CD4-positive, alpha-beta T cell treated with Interleukin-15 for 4 hours (primary cell): ENCODE measurements around the gene ABTB2.

Source experiments
- DNase-seq: peaks from one replicate; pipeline ENCODE4 v3.0.0-alpha.2; 2020; ENCODE audit warnings: low spot score

The ABTB2 gene

DNA sequence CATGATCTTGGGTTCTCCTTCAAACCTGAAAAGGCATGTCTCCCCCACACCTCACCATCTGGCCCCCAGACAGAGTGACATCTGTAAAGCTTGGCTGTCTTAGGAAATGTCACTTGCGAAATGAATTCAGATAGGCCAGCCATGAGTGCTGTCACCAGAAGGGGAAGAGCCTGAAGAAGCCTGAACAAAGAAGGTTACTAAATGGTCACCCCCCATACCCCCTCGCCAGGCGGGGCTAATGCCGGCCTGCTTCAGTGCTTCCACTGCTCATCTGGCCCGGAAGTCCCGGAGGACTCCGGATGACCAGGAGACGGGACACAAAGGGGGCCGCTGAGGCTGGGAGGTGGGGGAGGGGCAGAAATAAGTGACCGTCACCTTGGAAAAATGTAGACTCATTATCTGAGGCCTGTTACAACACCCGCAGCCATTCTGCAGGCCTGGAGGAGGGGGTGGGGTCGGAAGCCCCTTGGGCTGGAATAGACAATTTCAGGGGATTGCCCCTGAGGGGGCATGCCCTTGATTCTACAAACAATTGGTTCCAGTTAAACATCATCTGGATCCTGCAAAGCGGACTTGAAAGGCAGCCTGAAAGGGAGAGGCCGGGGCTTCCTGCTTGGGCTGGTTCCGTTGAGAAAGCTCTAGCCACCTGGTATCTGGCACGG lies 209.2 kb downstream of the ABTB2 start:
- DNase-seq: no peak

DNA sequence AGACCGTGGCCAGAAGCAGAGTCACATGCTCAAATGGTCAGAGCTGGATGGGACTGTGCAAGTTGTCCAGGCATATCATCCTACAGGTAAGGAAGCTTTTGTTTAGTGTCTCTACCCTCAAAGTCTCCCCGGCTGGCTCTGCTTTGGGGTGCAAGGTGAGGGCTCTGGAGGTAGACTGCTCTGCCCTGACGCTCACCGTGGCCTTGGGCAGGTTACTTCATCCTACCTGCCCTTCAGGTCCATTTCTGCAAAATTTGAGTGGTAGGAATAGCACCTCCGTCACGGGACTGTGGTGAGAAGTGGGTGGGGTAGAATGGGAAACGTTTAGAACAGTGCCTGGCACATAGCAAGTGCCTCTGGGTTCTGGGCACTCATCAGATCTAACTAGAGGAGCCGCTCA lies 210.2 kb downstream of the ABTB2 start:
- no peak for DNase-seq

- DNase-seq: no peak
Measured at GRCh38 chr11:34146866-34147265, 210.9 kb downstream of the ABTB2 start.

- no peak for DNase-seq
Measured at GRCh38 chr11:34146411-34146810, 211.4 kb downstream of the ABTB2 start.

GRCh38 chr11:34145847-34146381 lies 211.9 kb downstream of the ABTB2 start:
- DNase-seq: no peak

GRCh38 chr11:34145073-34145472 lies 212.7 kb downstream of the ABTB2 start:
- no peak for DNase-seq

DNA sequence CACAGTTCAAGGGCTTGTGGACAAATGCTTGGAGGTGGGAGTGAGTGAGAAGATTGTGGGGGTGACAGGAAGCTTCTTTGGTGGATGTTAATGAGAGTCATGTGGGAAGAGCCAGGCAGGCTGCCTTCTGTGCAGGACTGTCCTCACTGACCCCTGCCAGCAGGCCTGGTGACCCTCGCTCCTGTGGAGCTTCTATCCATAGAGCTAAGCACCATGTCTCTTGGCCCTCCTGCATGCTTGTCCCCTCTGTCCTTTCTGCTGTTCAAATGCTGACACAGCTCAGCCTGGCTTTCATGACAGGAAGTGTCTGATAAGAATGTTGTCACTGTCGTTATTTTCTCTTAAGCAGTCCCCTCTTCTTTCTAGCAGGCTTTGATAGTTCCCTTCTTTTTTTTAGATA lies 214.8 kb downstream of the ABTB2 start:
- DNase-seq: no peak

DNA sequence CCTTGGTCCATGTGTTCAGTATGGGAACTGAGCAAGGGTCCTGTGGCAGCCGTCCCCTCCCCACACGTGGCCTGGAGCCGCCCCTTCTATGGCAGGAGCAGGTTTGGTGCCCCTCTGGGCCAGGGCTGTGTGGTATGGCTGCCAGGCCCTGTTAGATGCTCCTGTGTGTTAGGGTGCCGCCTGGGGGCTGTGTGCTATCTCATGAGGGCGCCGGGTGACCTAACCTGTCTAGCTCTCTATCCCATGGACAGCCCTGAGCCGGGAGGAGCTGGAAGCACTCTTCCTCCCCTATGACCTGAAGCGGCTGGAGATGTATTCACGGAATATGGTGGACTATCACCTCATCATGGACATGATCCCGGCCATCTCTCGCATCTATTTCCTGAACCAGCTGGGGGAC lies 217.7 kb downstream of the ABTB2 start:
- DNase-seq: no peak

GRCh38 chr11:34139346-34139745 lies 218.5 kb downstream of the ABTB2 start:
- DNase-seq: no peak

DNA sequence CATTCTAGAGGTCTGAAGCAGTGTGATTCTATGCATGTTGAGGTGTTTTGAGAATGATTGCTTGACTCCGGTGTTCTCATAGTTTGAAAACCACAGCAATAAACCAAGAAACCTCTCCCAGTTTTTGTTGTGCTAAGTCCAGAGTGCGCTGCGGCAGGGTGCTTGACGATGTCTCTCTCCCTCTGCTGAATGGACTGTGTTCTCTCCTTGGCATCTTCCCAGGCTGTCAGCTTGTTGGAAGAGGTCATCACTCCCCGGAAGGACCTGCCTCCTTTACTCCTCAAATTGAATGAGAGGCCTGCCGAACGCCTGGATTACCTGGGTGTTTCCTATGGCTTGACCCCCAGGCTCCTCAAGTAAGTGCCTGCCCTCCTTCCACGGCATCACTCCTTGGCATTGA lies 221.4 kb downstream of the ABTB2 start:
- DNase-seq: no peak

GRCh38 chr11:34135439-34135838 lies 222.4 kb downstream of the ABTB2 start:
- DNase-seq: no peak

DNA sequence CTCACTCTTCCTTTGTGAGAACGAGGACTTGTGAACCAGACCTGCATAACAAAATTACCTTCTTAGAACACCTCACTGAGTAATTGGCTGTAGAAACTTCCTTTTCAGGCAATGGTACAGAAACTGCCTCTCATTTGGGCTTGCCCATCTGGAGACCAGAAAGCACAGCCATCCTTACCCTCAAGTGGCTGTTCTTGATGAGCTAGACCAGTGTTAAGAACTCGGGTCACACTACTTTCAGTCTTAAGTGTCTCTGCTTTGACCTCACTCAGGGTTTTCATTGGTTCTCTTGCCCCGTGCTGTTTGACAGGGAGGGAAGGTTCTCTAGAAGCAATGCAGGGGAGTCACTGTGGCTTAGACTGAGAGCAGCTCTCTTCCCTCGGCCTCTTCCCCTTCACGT lies 223.0 kb downstream of the ABTB2 start:
- no peak for DNase-seq

GRCh38 chr11:34132261-34132965 lies 225.4 kb downstream of the ABTB2 start:
- DNase-seq: no peak

GRCh38 chr11:34128824-34129223 lies 229.0 kb downstream of the ABTB2 start:
- no peak for DNase-seq

DNA sequence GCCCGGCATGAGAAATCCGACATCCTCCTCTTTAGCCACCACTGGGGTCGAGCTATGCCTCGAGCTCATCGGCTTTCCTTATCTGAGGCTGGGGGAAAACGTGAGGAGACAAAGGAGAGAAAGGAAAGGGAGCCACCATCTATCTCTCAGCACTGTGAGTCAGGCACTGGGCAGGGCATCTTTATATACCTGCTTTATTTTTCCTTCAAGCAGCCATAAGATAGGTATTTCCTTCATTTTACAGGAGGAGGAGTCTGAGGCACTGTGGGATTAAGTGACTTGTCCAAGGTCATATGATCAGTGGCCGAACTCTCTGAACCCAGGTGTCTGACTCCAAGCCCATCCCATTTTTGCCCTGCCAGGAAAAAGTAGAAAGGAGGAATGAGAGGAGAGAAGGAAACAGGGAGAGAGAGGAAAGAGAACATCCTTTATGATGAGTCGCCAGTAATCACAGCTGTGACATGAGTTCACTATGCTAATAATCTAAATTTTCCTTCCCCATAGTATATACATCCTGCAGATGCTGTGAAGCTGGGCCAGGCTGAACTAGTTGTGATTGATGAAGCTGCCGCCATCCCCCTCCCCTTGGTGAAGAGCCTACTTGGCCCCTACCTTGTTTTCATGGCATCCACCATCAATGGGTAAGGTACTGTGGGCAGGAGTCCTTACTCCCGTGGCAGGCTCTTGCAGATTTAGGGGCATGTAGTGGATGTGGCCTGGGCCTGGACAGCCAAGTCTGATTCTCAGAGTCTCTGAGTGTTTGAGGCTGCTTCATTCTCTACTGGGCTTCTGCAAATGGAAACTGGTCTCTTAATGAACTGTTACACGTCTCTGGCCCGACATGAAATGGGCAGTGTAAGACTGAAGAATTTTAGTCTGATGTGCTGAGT lies 230.6 kb downstream of the ABTB2 start:
- no peak for DNase-seq

DNA sequence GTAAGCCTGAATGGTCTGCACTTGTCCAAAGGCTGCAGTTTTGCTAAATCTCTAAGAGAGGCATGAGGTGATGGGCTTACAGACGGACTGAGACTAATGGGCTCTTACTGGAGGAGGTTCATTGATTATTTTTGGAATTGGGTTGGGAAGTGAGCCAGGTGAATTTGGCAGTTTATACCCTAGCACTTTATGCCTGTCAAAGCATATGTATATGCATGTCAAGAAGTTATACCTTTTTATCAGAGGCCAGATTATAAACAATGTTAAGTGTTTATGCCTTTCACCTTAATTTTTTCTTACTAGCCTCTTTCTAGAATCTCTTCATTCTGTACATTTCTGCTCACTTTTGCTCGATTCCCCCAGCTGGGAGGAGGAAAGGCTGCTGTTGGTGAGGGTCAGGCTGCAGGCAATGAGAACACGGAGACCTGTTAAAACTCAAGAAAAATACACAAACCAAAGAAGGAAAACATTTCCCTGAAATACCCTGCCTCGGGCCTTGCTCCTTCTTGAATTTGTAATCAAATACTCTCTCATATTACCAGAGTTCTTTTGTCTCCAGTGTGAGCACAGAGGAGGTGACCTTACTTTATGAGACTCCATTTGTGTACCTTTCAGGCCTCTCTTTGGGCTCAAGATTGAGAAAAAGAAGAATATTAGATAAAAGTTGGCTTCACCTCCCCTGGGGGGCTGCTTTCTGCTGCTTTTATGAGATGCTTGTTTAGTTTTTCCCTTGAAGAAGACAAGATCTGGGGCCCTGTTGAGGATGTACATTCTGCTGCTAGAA lies 232.7 kb downstream of the ABTB2 start:
- no peak for DNase-seq

GRCh38 chr11:34120651-34121050 lies 237.2 kb downstream of the ABTB2 start:
- no peak for DNase-seq

- no peak for DNase-seq
Measured at GRCh38 chr11:34114471-34114870, 243.3 kb downstream of the ABTB2 start.

DNA sequence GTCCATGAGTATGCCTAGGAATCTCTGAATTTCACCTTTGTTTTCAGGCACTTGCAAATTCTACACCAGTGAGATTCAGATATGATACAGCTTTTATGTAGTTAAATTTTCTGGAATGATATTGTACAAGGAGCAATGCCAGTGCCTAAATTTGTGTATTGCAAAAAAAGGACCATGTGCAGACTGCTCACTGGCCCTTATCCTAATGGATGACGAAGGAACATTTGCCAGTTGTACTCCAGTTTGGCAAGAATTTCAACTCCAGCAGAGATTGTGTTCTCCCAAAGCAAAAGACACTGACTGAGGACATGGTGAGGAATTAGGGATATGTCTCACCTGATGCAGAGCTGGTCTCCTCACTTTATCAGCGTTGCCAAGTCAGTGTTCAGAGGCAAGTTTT lies 243.8 kb downstream of the ABTB2 start:
- no peak for DNase-seq

GRCh38 chr11:34111722-34112270 lies 246.0 kb downstream of the ABTB2 start:
- no peak for DNase-seq

DNA sequence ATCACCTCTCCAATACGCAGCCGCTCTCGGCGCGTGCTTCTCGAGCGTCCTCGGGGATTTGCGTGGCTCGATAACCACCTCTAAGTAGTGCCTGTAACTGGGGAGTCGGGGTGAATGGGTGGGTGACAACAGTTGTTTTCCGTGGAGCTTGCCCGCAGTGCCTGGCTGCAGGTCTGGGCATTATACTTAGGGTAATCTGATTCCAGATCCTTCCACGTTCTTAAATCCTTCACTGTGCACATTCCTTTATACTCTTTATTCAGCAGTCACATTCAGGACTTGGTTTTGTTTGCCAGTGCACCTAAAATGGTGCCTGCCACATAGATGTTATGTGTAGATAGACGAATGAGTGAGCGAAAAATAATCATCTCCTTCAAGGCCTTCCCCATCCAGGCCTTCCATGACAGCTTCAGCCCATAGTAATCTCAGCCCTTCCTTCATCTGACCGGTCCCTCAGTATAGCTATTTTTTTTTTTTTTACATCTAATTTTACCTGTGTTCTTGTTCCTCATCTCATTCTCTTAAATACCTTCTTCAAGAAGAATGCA lies 251.8 kb downstream of the ABTB2 start:
- DNase-seq: no peak
